K562 (cell line): ENCODE data around the gene SAPCD1. TPM values are rescaled to one million over a fixed set of nuclear protein-coding genes. Genes with fewer than 3 reads are reported as not detected.

Experiments
- ATAC-seq: fragments of 200-7000 bp; cut with Tn5 transposase; 3 replicates; pipeline ENCODE4 v1.9.1; 2020; ENCODE audit warnings: moderate library complexity
- BruUV-seq: library from RNA; stranded (reverse); fragments of 400-500 nt; replicated peaks from 2 replicates; lab custom pipeline; 2021; lab: Mats Ljungman, UMichigan
- CTCF ChIA-PET: fragments of 300-600 bp; formaldehyde crosslinking; extraction: SDS; loops from one replicate; lab custom pipeline; 2021; ENCODE audit warnings: low intra/inter-chr PET ratio; lab: Yijun Ruan, JAX
- POLR2A ChIA-PET: fragments of 300-600, 350-650 bp; sonication (Branson Sonifier 250); formaldehyde crosslinking; extraction: SDS; loops from one replicate; lab custom pipeline; 2021; ENCODE audit warnings: antibody characterized with exemption, inconsistent platforms; lab: Yijun Ruan, JAX
- DNase-seq, 4 experiments: peaks; one replicate each; pipeline versions ENCODE4 v3.0.0 to v3.0.0-alpha.2; 2011 to 2018; ENCODE audit warnings: low spot score in 3 of 4, mixed read lengths in 3 of 4; ENCODE audit errors: extremely low read depth in 1 of 4
- FAIRE-seq: peaks from 2 replicates; lab custom pipeline; 2011; peaks lifted over from hg19 to GRCh38; lab: Jason Lieb, UNC
- H2AFZ ChIP-seq: 2 replicates; pipeline ENCODE4 v1.6.0; 2011; ENCODE audit warnings: low read depth, low read length, control low read depth, inconsistent platforms
- H3K27ac ChIP-seq: fragments of 200-600 bp; 3 replicates; pipeline ENCODE4 v1.8.0; 2011; ENCODE audit warnings: low read depth, mild to moderate bottlenecking, control low read depth, inconsistent platforms, low read length, moderate library complexity, mixed read lengths; ENCODE audit errors: extremely low read depth
- H3K27me3 ChIP-seq, 2 experiments: fragments of 300-600 bp in 1 of 2; 2 replicates in 1 of 2; 3 replicates in 1 of 2; pipeline versions ENCODE4 v1.6.0 to v1.8.0; 2011; ENCODE audit warnings: inconsistent platforms in 2 of 2, low read length in 2 of 2, mild to moderate bottlenecking in 1 of 2, mixed read lengths in 1 of 2, moderate library complexity in 1 of 2; ENCODE audit not compliant: control insufficient read depth in 2 of 2, insufficient read depth in 2 of 2
- H3K36me3 ChIP-seq: fragments of 300-600 bp; 3 replicates; pipeline ENCODE4 v1.8.0; 2011; ENCODE audit warnings: mild to moderate bottlenecking, low read length, inconsistent platforms; ENCODE audit not compliant: control insufficient read depth, insufficient read depth
- H3K4me1 ChIP-seq, 2 experiments: fragments of 200-600 bp in 1 of 2; replicated peaks in 1 of 2; 2 replicates in 1 of 2; 3 replicates in 1 of 2; pipeline versions ENCODE4 v1.5.1 to v1.8.0; 2011; ENCODE audit warnings: inconsistent platforms in 2 of 2, low read length in 2 of 2, mild to moderate bottlenecking in 1 of 2, mixed read lengths in 1 of 2, moderate library complexity in 1 of 2; ENCODE audit not compliant: control insufficient read depth in 2 of 2, insufficient read depth in 2 of 2
- H3K4me2 ChIP-seq: 2 replicates; pipeline ENCODE4 v1.6.1; 2011; ENCODE audit warnings: low read length, control low read depth, inconsistent platforms, mixed read lengths; ENCODE audit not compliant: insufficient read depth
- H3K4me3 ChIP-seq: fragments of 200-600 bp; sonication (generic), shearing (Covaris generic); 2 replicates; pipeline ENCODE4 v1.5.1; 2016; ENCODE audit warnings: control low read depth, inconsistent platforms
- H3K79me2 ChIP-seq: fragments of 200-600 bp; 3 replicates; pipeline ENCODE4 v1.8.0; 2011; ENCODE audit warnings: low read length, inconsistent platforms; ENCODE audit not compliant: control insufficient read depth, insufficient read depth
- H3K9ac ChIP-seq, 2 experiments: 2 replicates each; pipeline versions ENCODE4 v1.6.0 to v1.6.1; 2011; ENCODE audit warnings: low read depth in 2 of 2, low read length in 2 of 2, control low read depth in 1 of 2, inconsistent platforms in 1 of 2, mild to moderate bottlenecking in 1 of 2, mixed read lengths in 1 of 2; ENCODE audit not compliant: insufficient read depth in 1 of 2
- H3K9me1 ChIP-seq: one replicate; pipeline ENCODE4 v1.6.0; 2011; ENCODE audit warnings: inconsistent platforms, mild to moderate bottlenecking, low read length, moderate library complexity; ENCODE audit not compliant: control insufficient read depth, insufficient read depth
- H3K9me3 ChIP-seq: replicated peaks from 2 replicates; pipeline ENCODE4 v1.5.1; 2011; ENCODE audit warnings: low read depth, low read length, inconsistent platforms; ENCODE audit not compliant: control insufficient read depth, insufficient read depth
- H4K20me1 ChIP-seq: replicated peaks from 2 replicates; pipeline ENCODE4 v1.6.1; 2011; ENCODE audit warnings: low read length, inconsistent platforms, mixed read lengths; ENCODE audit not compliant: control insufficient read depth, insufficient read depth
- ATF7 ChIP-seq: fragments of 450-650 bp; IDR thresholded peaks from 2 replicates; pipeline ENCODE4 v1.7.1; 2014; ENCODE audit warnings: mild to moderate bottlenecking, moderate library complexity
- ETV6 ChIP-seq, 3 experiments: fragments of 150-350 bp in 1 of 3; sonication (generic) in 1 of 3; formaldehyde crosslinking in 1 of 3; IDR thresholded peaks; 2 replicates each; pipeline versions ENCODE4 v1.6.1 to v1.8.0; 2014 to 2022; ENCODE audit warnings: borderline replicate concordance in 2 of 3, low read depth in 2 of 3, antibody characterized with exemption in 1 of 3, low read length in 1 of 3, mild to moderate bottlenecking in 1 of 3, missing genetic modification reagents in 1 of 3
- FOXK2 ChIP-seq, 2 experiments: fragments of 450-650 bp; IDR thresholded peaks in 1 of 2; conservative IDR thresholded peaks in 1 of 2; 2 replicates each; pipeline ENCODE4 v1.6.1; 2016; ENCODE audit warnings: low read depth in 2 of 2, mild to moderate bottlenecking in 1 of 2
- JUND ChIP-seq, 2 experiments: IDR thresholded peaks; 2 replicates in 1 of 2; 3 replicates in 1 of 2; pipeline ENCODE4 v1.6.1; 2011; ENCODE audit warnings: borderline replicate concordance in 2 of 2, low read depth in 2 of 2, low read length in 2 of 2, improper control_type of control experiment in 1 of 2, missing biosample characterization in 1 of 2, missing genetic modification characterization in 1 of 2, missing genetic modification reagents in 1 of 2
- KDM5B ChIP-seq: fragments of 200-600 bp; sonication (generic); IDR thresholded peaks from 2 replicates; pipeline ENCODE4 v1.6.1; 2012; ENCODE audit warnings: low read depth, mild to moderate bottlenecking, moderate library complexity, low read length, control low read depth, inconsistent platforms; ENCODE audit not compliant: insufficient replicate concordance
- NCOR1 ChIP-seq: fragments of 450-650 bp; IDR thresholded peaks from 2 replicates; pipeline ENCODE4 v1.6.1; 2016; ENCODE audit warnings: mild to moderate bottlenecking, moderate library complexity
- RB1 ChIP-seq: fragments of 450-650 bp; IDR thresholded peaks from 2 replicates; pipeline ENCODE4 v1.6.1; 2017; ENCODE audit warnings: low read depth, mild to moderate bottlenecking
- TEAD2 ChIP-seq: fragments of 450-650 bp; IDR thresholded peaks from 2 replicates; pipeline ENCODE4 v1.6.1; 2016; ENCODE audit warnings: missing genetic modification characterization, control low read depth, missing compliant biosample characterization
- TOE1 ChIP-seq, 2 experiments: fragments of 450-650 bp in 1 of 2; sonication (generic) in 1 of 2; formaldehyde crosslinking in 1 of 2; IDR thresholded peaks; 2 replicates each; pipeline versions ENCODE4 v1.7.1 to v1.8.0; 2016 to 2022; ENCODE audit warnings: borderline replicate concordance in 2 of 2, mild to moderate bottlenecking in 2 of 2, antibody characterized with exemption in 1 of 2, inconsistent platforms in 1 of 2, low read depth in 1 of 2, missing genetic modification reagents in 1 of 2, moderate library complexity in 1 of 2
- ZNF263 ChIP-seq: sonication (generic); formaldehyde crosslinking; IDR thresholded peaks from 2 replicates; pipeline ENCODE4 v1.8.0; 2022; ENCODE audit warnings: mild to moderate bottlenecking, missing genetic modification reagents, borderline replicate concordance
- WGBS: fragments of 100-300 bp; shearing (Covaris generic); methylation state at CpG from one replicate; pipeline ENCODE4 v1.1.6; 2016; ENCODE audit warnings: low coverage, mixed read lengths; ENCODE audit not compliant: insufficient coverage; ENCODE audit errors: missing lambda C conversion rate; 5-methylcytosine and 5-hydroxymethylcytosine counted together
- in situ Hi-C: fragments of 300-500 bp; cut with MboI; formaldehyde crosslinking; loops from 4 replicates; pipeline ENCODE4 v1.15.0; 2018; ENCODE audit warnings: inconsistent platforms, mixed read lengths
- intact Hi-C: fragments of 100-400 bp; cut with micrococcal nuclease; formaldehyde crosslinking; loops from 2 replicates; pipeline ENCODE4 v1.14.2; 2022
- polyA plus RNA-seq, 8 experiments: library from polyadenylated mRNA; depleted of rRNA in 4 of 8; stranded (reverse) in 5 of 8; unstranded in 3 of 8; fragments of >200 nt; fragmentation: Nextera tagmentation in 2 of 8; fragmentation: Illumina TruSeq in 1 of 8; extraction: Ambion mirVana in 2 of 8; extraction: Trizol in 1 of 8; gene quantifications; 2 replicates each; pipeline versions ENCODE4 v1.2.1 to v1.2.3, GENCODE V29; 2011 to 2014; ENCODE audit warnings: inconsistent platforms in 1 of 8, missing spikeins in 1 of 8
- total RNA-seq, 7 experiments: library from RNA; depleted of rRNA in 6 of 7; stranded (reverse); fragments of >200 nt in 6 of 7; fragmentation: Illumina TruSeq in 2 of 7; extraction: Trizol in 2 of 7; gene quantifications; 2 replicates each; pipeline versions ENCODE4 v1.2.1 to v1.2.3, GENCODE V29; 2011 to 2021; ENCODE audit warnings: low replicate concordance in 1 of 7
- TF ChIP-seq, protein P1 (sequence below): fragments of 450-650 bp; IDR thresholded peaks from 2 replicates; pipeline ENCODE4 v1.6.1; 2016; ENCODE audit warnings: missing biosample characterization, missing genetic modification characterization
- TF ChIP-seq, protein P2 (sequence below): sonication (generic); formaldehyde crosslinking; IDR thresholded peaks from 2 replicates; pipeline ENCODE4 v1.8.0; 2022; ENCODE audit warnings: mild to moderate bottlenecking, missing genetic modification reagents
- TF ChIP-seq, protein P3 (sequence below): sonication (generic); formaldehyde crosslinking; IDR thresholded peaks from 2 replicates; pipeline ENCODE4 v1.9.0; 2022; ENCODE audit warnings: mild to moderate bottlenecking, missing genetic modification reagents

Gene SAPCD1
- total and polyA plus RNA-seq, 9 of the 15 experiments (the other 6 are each of a cell fraction or from before 2014, with no cell fraction given): 2.6 to 30.2 (median 7.4) TPM

DNA sequence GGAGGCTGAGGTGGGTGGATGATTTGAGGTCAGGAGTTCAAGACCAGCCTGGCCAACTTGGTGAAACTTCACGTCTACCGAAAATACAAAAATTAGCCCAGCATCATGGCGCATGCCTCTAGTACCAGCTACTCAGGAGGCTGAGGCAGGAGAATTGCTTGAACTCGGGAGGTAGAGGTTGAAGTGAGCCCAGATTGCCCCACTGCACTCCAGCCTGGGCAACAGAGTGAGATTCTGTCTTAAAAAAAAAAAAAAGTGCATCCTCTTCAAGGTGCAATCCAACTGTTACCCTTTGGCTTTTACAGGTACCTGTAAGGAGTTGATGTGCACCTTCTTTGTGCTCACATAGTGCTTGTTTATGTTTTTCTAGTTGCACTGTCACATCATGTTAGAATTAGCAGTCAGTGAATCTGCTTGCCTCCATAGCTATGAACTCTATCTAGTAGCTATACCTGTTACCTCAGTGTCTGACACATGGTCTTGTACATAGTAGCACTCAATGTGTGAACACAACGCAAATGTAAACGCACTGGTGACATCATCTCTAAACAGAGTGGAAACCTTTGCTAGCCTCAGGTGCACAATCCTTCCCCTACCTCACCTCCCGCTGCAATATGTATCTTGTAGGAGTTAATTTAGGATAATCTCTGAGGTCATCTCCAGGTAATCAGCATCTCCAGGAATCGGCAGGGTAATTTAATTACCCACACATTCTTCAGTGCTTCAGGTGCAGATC, 13.0 kb upstream of the SAPCD1 start:
- H2AFZ ChIP-seq: no peak overlapping the region
- ChIA-PET POLR2A (interaction anchor here (0.6 to 7.7 kb wide), 9 partner anchors 10 to 81 kb away, joined by 3 to 108 read pairs (median 4); partner anchors contain the start of genes CLIC1, DDAH2, MSH5 and VARS1), CTCF (no interaction called here)
- FAIRE-seq (peak; percentile 68), DNase-seq (no peak), ATAC-seq (peak; percentile 18)
- H3K9me3 ChIP-seq: no peaks in the 10 kb centered on the region
- in situ Hi-C loops: no loop called here
- 63% methylated on average over 8 of the region's 8 CpGs for WGBS
- peak overlapping the region in 1 of 2 experiments; percentile 3; a peak in 2 of 4 replicates for H3K9ac ChIP-seq
- TSS peak; percentile 12 for BruUV-seq
- peaks cover 9 to 18% of the 10 kb centered on the region in 2 experiments for H3K4me1 ChIP-seq
- no peaks in the 10 kb centered on the region for H3K27me3 ChIP-seq
- intact Hi-C loops: no loop called here
- peaks cover 43% of the 10 kb centered on the region for H3K36me3 ChIP-seq
- H4K20me1 ChIP-seq: no peaks in the 10 kb centered on the region
- H3K9me1 ChIP-seq: peaks cover 4% of the 10 kb centered on the region
- peak overlapping the region; percentile 37; the same call in 1 of the 3 replicates for H3K27ac ChIP-seq
- no peak overlapping the region for H3K4me3 ChIP-seq
- H3K79me2 ChIP-seq: no peaks in the 10 kb centered on the region
- H3K4me2 ChIP-seq: no peak overlapping the region
- TF ChIP-seq FOXK2 (conservative IDR thresholded peaks at IDR 0.05 in 1 of 2, IDR thresholded peaks at IDR 0.05 in 1 of 2; ENCODE audit: low read depth in 2 of 2) (0 out of 4 replicates have a peak, but pooled peaks of 1 of the 2 experiments have one; percentile 29), RB1 (no peak), ETV6 (IDR thresholded peaks at IDR 0.05; ENCODE audit: borderline replicate concordance in 1 of 2, low read depth in 2 of 2, low read length in 1 of 2) (no peak), ETV6 (CRISPR knock-in tag; IDR thresholded peaks at IDR 0.05; ENCODE audit: borderline replicate concordance) (no peak), TOE1 (IDR thresholded peaks at IDR 0.05; ENCODE audit: borderline replicate concordance) (no peak), TOE1 (CRISPR knock-in tag; IDR thresholded peaks at IDR 0.05; ENCODE audit: borderline replicate concordance, low read depth) (peak; percentile 76; the same call in 1 of the 2 replicates), NCOR1 (no peak), ATF7 (peak; percentile 69), TEAD2 (tag) (no peak), ZNF263 (CRISPR knock-in tag) (0 out of 2 replicates have a peak, but pooled peaks have one; percentile 6), JUND (IDR thresholded peaks at IDR 0.05; ENCODE audit: borderline replicate concordance, low read depth, low read length) (peak; percentile 51; the same call in 1 of the 2 replicates), JUND (tag; IDR thresholded peaks at IDR 0.05; ENCODE audit: borderline replicate concordance, low read depth, low read length) (peak; percentile 55; the same call in 1 of the 3 replicates), KDM5B (no peak)
- TF ChIP-seq, protein P1, sequence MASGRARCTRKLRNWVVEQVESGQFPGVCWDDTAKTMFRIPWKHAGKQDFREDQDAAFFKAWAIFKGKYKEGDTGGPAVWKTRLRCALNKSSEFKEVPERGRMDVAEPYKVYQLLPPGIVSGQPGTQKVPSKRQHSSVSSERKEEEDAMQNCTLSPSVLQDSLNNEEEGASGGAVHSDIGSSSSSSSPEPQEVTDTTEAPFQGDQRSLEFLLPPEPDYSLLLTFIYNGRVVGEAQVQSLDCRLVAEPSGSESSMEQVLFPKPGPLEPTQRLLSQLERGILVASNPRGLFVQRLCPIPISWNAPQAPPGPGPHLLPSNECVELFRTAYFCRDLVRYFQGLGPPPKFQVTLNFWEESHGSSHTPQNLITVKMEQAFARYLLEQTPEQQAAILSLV: no peak
- TF ChIP-seq, protein P2, sequence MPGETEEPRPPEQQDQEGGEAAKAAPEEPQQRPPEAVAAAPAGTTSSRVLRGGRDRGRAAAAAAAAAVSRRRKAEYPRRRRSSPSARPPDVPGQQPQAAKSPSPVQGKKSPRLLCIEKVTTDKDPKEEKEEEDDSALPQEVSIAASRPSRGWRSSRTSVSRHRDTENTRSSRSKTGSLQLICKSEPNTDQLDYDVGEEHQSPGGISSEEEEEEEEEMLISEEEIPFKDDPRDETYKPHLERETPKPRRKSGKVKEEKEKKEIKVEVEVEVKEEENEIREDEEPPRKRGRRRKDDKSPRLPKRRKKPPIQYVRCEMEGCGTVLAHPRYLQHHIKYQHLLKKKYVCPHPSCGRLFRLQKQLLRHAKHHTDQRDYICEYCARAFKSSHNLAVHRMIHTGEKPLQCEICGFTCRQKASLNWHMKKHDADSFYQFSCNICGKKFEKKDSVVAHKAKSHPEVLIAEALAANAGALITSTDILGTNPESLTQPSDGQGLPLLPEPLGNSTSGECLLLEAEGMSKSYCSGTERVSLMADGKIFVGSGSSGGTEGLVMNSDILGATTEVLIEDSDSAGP (CRISPR knock-in tag): 0 out of 2 replicates have a peak, but pooled peaks have one; percentile 14
- TF ChIP-seq, protein P3, sequence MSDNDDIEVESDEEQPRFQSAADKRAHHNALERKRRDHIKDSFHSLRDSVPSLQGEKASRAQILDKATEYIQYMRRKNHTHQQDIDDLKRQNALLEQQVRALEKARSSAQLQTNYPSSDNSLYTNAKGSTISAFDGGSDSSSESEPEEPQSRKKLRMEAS (CRISPR knock-in tag): 0 out of 2 replicates have a peak, but pooled peaks have one; percentile 2
